ENCODE data around the gene DDAH1.

DNA sequence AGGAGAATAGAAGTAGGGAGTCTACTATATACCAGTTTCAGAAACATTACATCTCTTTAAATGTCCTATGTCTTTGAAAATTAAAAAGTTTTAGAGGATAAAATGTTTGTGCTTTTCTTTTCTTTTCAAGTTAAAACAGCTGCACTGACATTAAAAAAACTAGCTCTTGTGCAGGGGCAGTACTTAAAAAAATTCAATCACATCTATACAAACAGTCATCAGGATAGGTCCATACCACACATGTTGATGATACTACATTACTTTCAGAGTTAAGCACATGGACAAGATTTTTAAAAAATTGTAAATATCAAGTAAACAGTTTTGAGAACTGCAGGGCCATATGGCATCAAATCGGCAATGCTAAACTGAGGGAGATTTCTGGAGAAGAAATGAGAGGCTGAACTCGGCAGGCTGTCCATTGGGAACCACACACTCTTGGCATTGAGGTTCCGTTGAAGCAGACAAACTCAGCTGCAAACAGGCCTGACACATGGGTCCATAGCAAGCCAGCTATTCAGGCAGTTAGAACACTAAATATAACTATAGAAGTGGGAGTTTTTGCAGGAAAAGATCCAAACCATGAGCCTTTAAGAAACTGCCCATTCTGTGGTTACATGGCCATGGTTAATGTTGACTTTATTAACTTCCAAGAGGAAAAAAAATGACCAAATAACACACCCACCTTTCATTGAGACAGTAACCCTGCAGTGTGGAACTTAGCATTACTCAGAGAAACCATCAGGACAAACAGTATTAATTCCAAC, 104.0 kb downstream of the DDAH1 start:
- TF ChIP-seq, protein P1, sequence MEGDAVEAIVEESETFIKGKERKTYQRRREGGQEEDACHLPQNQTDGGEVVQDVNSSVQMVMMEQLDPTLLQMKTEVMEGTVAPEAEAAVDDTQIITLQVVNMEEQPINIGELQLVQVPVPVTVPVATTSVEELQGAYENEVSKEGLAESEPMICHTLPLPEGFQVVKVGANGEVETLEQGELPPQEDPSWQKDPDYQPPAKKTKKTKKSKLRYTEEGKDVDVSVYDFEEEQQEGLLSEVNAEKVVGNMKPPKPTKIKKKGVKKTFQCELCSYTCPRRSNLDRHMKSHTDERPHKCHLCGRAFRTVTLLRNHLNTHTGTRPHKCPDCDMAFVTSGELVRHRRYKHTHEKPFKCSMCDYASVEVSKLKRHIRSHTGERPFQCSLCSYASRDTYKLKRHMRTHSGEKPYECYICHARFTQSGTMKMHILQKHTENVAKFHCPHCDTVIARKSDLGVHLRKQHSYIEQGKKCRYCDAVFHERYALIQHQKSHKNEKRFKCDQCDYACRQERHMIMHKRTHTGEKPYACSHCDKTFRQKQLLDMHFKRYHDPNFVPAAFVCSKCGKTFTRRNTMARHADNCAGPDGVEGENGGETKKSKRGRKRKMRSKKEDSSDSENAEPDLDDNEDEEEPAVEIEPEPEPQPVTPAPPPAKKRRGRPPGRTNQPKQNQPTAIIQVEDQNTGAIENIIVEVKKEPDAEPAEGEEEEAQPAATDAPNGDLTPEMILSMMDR (IDR thresholded peaks at IDR 0.05; ENCODE audit: insufficient read depth, low read length, poor library complexity, severe bottlenecking), result no peak
- TF ChIP-seq EZH2phosphoT487 (conservative IDR thresholded peaks at IDR 0.05; ENCODE audit: low read length), result no peak

Data from SU-DHL-6 (cell line).